HepG2 (cell line): ENCODE measurements around the gene IPP. TPM values are rescaled to one million over a fixed set of nuclear protein-coding genes. Genes with fewer than 3 reads are reported as not detected.

Source experiments
- ATAC-seq: fragments of 200-7000 bp; cut with Tn5 transposase; 3 replicates; pipeline ENCODE4 v1.9.1; 2020; ENCODE audit warnings: mild to moderate bottlenecking, moderate library complexity
- BruUV-seq: library from RNA; stranded (reverse); fragments of 400-500 nt; replicated peaks from 2 replicates; lab custom pipeline; 2021; lab: Mats Ljungman, UMichigan
- CTCF ChIA-PET: fragments of 300-600 bp; formaldehyde crosslinking; extraction: SDS; loops from one replicate; lab custom pipeline; 2021; ENCODE audit warnings: low total read pairs, inconsistent platforms, low intra/inter-chr PET ratio; lab: Yijun Ruan, JAX
- POLR2A ChIA-PET: fragments of 350-600 bp; sonication (Branson Sonifier 250); formaldehyde crosslinking; loops from one replicate; lab custom pipeline; 2020; ENCODE audit warnings: antibody characterized with exemption, inconsistent platforms; lab: Yijun Ruan, JAX
- DNase-seq: peaks from one replicate; pipeline ENCODE4 v3.0.0-alpha.2; 2015; ENCODE audit warnings: low spot score
- FAIRE-seq: peaks from 3 replicates; lab custom pipeline; 2011; peaks lifted over from hg19 to GRCh38; lab: Jason Lieb, UNC
- H2AFZ ChIP-seq: one replicate; pipeline ENCODE4 v1.6.1; 2011; ENCODE audit warnings: low read length, inconsistent platforms
- H3K27ac ChIP-seq: fragments of 300-600 bp; 3 replicates; pipeline ENCODE4 v1.8.0; 2011; ENCODE audit warnings: mixed run types, mild to moderate bottlenecking, mixed read lengths, low read length, inconsistent platforms; ENCODE audit not compliant: insufficient read depth; ENCODE audit errors: extremely low read length
- H3K27me3 ChIP-seq, 2 experiments: fragments of 200-600 bp in 1 of 2; 2 replicates in 1 of 2; 3 replicates in 1 of 2; pipeline versions ENCODE4 v1.6.0 to v1.8.0; 2011; ENCODE audit warnings: low read length in 2 of 2, mild to moderate bottlenecking in 2 of 2, moderate library complexity in 2 of 2, inconsistent platforms in 1 of 2; ENCODE audit not compliant: insufficient read depth in 2 of 2, control insufficient read depth in 1 of 2
- H3K36me3 ChIP-seq, 2 experiments: fragments of 200-600 bp in 1 of 2; replicated peaks in 1 of 2; 2 replicates in 1 of 2; 3 replicates in 1 of 2; pipeline versions ENCODE4 v1.5.1 to v1.8.0; 2011; ENCODE audit warnings: low read length in 2 of 2, inconsistent platforms in 1 of 2; ENCODE audit not compliant: insufficient read depth in 2 of 2, control insufficient read depth in 1 of 2
- H3K4me1 ChIP-seq: 2 replicates; pipeline ENCODE4 v1.5.1; 2012; ENCODE audit warnings: low read length, inconsistent platforms; ENCODE audit not compliant: insufficient read depth
- H3K4me2 ChIP-seq: 2 replicates; pipeline ENCODE4 v1.6.0; 2011; ENCODE audit warnings: low read depth, low read length, inconsistent platforms
- H3K4me3 ChIP-seq, 3 experiments: fragments of 200-600 bp in 1 of 3; sonication (generic), shearing (Covaris generic) in 1 of 3; replicated peaks in 1 of 3; 2 replicates each; pipeline ENCODE4 v1.5.1; 2011 to 2016; ENCODE audit warnings: low read length in 3 of 3, inconsistent platforms in 2 of 3, low read depth in 2 of 3, mild to moderate bottlenecking in 2 of 3, control low read depth in 1 of 3, mixed read lengths in 1 of 3; ENCODE audit not compliant: insufficient read depth in 1 of 3
- H3K79me2 ChIP-seq: one replicate; pipeline ENCODE4 v1.6.1; 2011; ENCODE audit warnings: low read length, inconsistent platforms; ENCODE audit not compliant: insufficient read depth
- H3K9ac ChIP-seq: 2 replicates; pipeline ENCODE4 v1.6.0; 2011; ENCODE audit warnings: mild to moderate bottlenecking, low read depth, low read length, inconsistent platforms; ENCODE audit not compliant: insufficient read depth
- H3K9me3 ChIP-seq: 2 replicates; pipeline ENCODE4 v1.5.1; 2012; ENCODE audit warnings: mild to moderate bottlenecking, low read length
- H4K20me1 ChIP-seq: 2 replicates; pipeline ENCODE4 v1.6.0; 2011; ENCODE audit warnings: inconsistent platforms, mild to moderate bottlenecking, low read length, moderate library complexity; ENCODE audit not compliant: insufficient read depth
- ASH2L ChIP-seq: fragments of 300-600, 200-600 bp; sonication (generic); IDR thresholded peaks from 2 replicates; pipeline ENCODE4 v1.7.0; 2017; ENCODE audit warnings: low read depth, mild to moderate bottlenecking, moderate library complexity, mixed read lengths, low read length; ENCODE audit not compliant: insufficient read length
- ATF3 ChIP-seq: sonication (generic); formaldehyde crosslinking; IDR thresholded peaks from 2 replicates; pipeline ENCODE4 v1.4.0; 2020; ENCODE audit warnings: missing genetic modification reagents
- BRCA1 ChIP-seq: sonication (generic); formaldehyde crosslinking; IDR thresholded peaks from 2 replicates; pipeline ENCODE4 v1.4.0; 2020; ENCODE audit warnings: missing genetic modification reagents
- BRD4 ChIP-seq: sonication (generic); formaldehyde crosslinking; IDR thresholded peaks from 2 replicates; pipeline ENCODE4 v1.4.0; 2020; ENCODE audit warnings: missing genetic modification reagents
- EED ChIP-seq: sonication (generic); formaldehyde crosslinking; IDR thresholded peaks from 2 replicates; pipeline ENCODE4 v1.5.0; 2020; ENCODE audit warnings: mild to moderate bottlenecking, missing genetic modification reagents
- EZH2 ChIP-seq: conservative IDR thresholded peaks from 2 replicates; pipeline ENCODE4 v1.6.1; 2012; ENCODE audit warnings: mild to moderate bottlenecking, low read depth, low read length, moderate library complexity
- RFX3 ChIP-seq: IDR thresholded peaks from 2 replicates; pipeline ENCODE4 v1.6.1; 2016; ENCODE audit warnings: missing biosample characterization, missing genetic modification reagents
- RORA ChIP-seq: sonication (generic); formaldehyde crosslinking; IDR thresholded peaks from 2 replicates; pipeline ENCODE4 v1.5.0; 2020; ENCODE audit warnings: mild to moderate bottlenecking, missing genetic modification reagents, moderate library complexity
- WIZ ChIP-seq: sonication (generic); formaldehyde crosslinking; IDR thresholded peaks from 2 replicates; pipeline ENCODE4 v1.5.1; 2020; ENCODE audit warnings: mild to moderate bottlenecking, missing genetic modification reagents
- ZNF121 ChIP-seq: sonication (generic); formaldehyde crosslinking; IDR thresholded peaks from 2 replicates; pipeline ENCODE4 v1.5.0; 2020; ENCODE audit warnings: mild to moderate bottlenecking, missing genetic modification reagents
- ZNF615 ChIP-seq: sonication (generic); formaldehyde crosslinking; IDR thresholded peaks from 2 replicates; pipeline ENCODE4 v1.5.0; 2020; ENCODE audit warnings: mild to moderate bottlenecking, missing genetic modification reagents, borderline replicate concordance
- ZNF776 ChIP-seq: sonication (generic); formaldehyde crosslinking; IDR thresholded peaks from 2 replicates; pipeline ENCODE4 v1.4.0; 2020; ENCODE audit warnings: mild to moderate bottlenecking, missing genetic modification reagents
- ZNF780A ChIP-seq: sonication (generic); formaldehyde crosslinking; IDR thresholded peaks from 2 replicates; pipeline ENCODE4 v1.8.0; 2022; ENCODE audit warnings: mild to moderate bottlenecking, missing genetic modification reagents, moderate library complexity
- ZNF792 ChIP-seq: IDR thresholded peaks from 2 replicates; pipeline ENCODE4 v1.6.1; 2016
- ZSCAN29 ChIP-seq: sonication (generic); formaldehyde crosslinking; conservative IDR thresholded peaks from 2 replicates; pipeline ENCODE4 v1.4.0; 2020; ENCODE audit warnings: mild to moderate bottlenecking, missing genetic modification reagents
- WGBS: methylation state at CpG from one replicate; pipeline ENCODE4 v1.1.6; 2017; ENCODE audit warnings: low lambda C conversion rate; 5-methylcytosine and 5-hydroxymethylcytosine counted together
- in situ Hi-C: cut with HindIII; loops from 2 replicates; pipeline ENCODE4 v1.10.0; 2017; ENCODE audit warnings: low pct_unique_long_range_greater_than_20kb; ENCODE audit not compliant: extremely low pct_ligation_motif_present
- intact Hi-C: fragments of 100-400 bp; cut with micrococcal nuclease; formaldehyde crosslinking; loops from one replicate; pipeline ENCODE4 v1.10.0; 2022; ENCODE audit not compliant: unreplicated experiment
- polyA plus RNA-seq, 8 experiments: library from polyadenylated mRNA; depleted of rRNA in 3 of 8; stranded (reverse) in 7 of 8; unstranded in 1 of 8; fragments of >200 nt; fragmentation: Illumina TruSeq in 4 of 8; extraction: Trizol in 4 of 8; gene quantifications; 2 replicates each; pipeline versions ENCODE4 v1.2.1 to v1.2.3, GENCODE V29; 2011 to 2016; ENCODE audit warnings: low read depth in 4 of 8, missing spikeins in 1 of 8, mixed read lengths in 1 of 8; ENCODE audit not compliant: insufficient read depth in 1 of 8
- total RNA-seq, 5 experiments: library from RNA; depleted of rRNA; stranded (reverse); fragments of >200 nt; fragmentation: Illumina TruSeq; extraction: Trizol; gene quantifications; 2 replicates each; pipeline ENCODE4 v1.2.3, GENCODE V29; 2016; ENCODE audit warnings: low read depth in 1 of 5
- TF ChIP-seq, protein P1 (sequence below): fragments of 450-650 bp; IDR thresholded peaks from 2 replicates; pipeline ENCODE4 v1.6.1; 2016
- TF ChIP-seq, protein P2 (sequence below): sonication (generic); IDR thresholded peaks from 2 replicates; pipeline ENCODE4 v1.6.1; 2016; ENCODE audit warnings: low read depth, borderline replicate concordance

Gene IPP
- total and polyA plus RNA-seq, 2 of the 13 experiments (the other 11 are each of a cell fraction or from before 2014, with no cell fraction given) = 3.0 to 9.7 TPM

- TF ChIP-seq, protein P1, sequence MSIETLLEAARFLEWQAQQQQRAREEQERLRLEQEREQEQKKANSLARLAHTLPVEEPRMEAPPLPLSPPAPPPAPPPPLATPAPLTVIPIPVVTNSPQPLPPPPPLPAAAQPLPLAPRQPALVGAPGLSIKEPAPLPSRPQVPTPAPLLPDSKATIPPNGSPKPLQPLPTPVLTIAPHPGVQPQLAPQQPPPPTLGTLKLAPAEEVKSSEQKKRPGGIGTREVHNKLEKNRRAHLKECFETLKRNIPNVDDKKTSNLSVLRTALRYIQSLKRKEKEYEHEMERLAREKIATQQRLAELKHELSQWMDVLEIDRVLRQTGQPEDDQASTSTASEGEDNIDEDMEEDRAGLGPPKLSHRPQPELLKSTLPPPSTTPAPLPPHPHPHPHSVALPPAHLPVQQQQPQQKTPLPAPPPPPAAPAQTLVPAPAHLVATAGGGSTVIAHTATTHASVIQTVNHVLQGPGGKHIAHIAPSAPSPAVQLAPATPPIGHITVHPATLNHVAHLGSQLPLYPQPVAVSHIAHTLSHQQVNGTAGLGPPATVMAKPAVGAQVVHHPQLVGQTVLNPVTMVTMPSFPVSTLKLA = no peak
Observed at GRCh38 chr1:45792744-45793143, 42.3 kb upstream of the IPP start (continued).

- in situ Hi-C loops = no loop called here
- BruUV-seq = no TSS peak
Observed at GRCh38 chr1:45789601-45790000, 39.1 kb upstream of the IPP start.

DNA sequence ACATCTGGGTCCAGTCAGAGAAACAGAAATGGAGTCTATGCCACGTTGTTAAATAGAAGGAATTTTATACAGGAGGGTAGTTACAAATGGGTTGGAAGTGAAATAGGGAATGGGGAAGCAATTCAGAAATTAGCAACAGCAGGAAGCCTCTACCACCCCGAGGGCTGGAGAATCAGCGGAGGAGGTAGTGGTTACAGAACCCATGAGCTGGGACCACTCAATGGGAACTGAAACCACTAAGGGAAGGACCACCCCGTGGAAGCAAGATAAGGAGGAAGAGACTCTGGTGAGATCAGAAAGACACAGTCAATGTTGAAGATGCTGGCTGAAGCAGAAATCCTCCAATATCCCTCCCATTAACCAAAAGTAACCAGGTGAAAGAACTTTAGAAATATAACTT is 37.5 kb upstream of the IPP start:
- intact Hi-C loops = no loop called here
- DNase-seq (no peak), ATAC-seq (no peak), FAIRE-seq (no peak)
- POLR2A ChIA-PET = no interaction called here
- Histone ChIP-seq H3K4me3 (no peak overlapping the region), H3K27me3 (no peaks in the 10 kb centered on the region), H2AFZ (no peak overlapping the region), H3K4me1 (no peaks in the 10 kb centered on the region), H3K36me3 (no peaks in the 10 kb centered on the region), H3K4me2 (no peak overlapping the region), H3K79me2 (no peaks in the 10 kb centered on the region), H3K27ac (no peak overlapping the region), H4K20me1 (no peaks in the 10 kb centered on the region), H3K9me3 (no peaks in the 10 kb centered on the region), H3K9ac (no peak overlapping the region)
- BruUV-seq = no TSS peak
- 49% methylated on average over 4 of the region's 4 CpGs for WGBS
- CTCF ChIA-PET = no interaction called here
- in situ Hi-C loops = no loop called here
- TF ChIP-seq EED (CRISPR knock-in tag) (no peak), ASH2L (no peak), RORA (CRISPR knock-in tag) (no peak), ZNF792 (no peak), ZSCAN29 (CRISPR knock-in tag) (no peak), BRD4 (CRISPR knock-in tag) (no peak), RFX3 (no peak), ZNF780A (no peak), BRCA1 (CRISPR knock-in tag) (no peak), ZNF776 (CRISPR knock-in tag) (no peak), EZH2 (no peak)
- TF ChIP-seq, protein P2, sequence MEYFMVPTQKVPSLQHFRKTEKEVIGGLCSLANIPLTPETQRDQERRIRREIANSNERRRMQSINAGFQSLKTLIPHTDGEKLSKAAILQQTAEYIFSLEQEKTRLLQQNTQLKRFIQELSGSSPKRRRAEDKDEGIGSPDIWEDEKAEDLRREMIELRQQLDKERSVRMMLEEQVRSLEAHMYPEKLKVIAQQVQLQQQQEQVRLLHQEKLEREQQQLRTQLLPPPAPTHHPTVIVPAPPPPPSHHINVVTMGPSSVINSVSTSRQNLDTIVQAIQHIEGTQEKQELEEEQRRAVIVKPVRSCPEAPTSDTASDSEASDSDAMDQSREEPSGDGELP = no peak

More at GRCh38 chr1:45789601-45790000, 39.1 kb upstream of the IPP start:
- ChIA-PET POLR2A (no interaction called here), CTCF (no interaction called here)
- Histone ChIP-seq H3K4me2 (no peak overlapping the region), H2AFZ (no peak overlapping the region), H3K4me3 (no peak overlapping the region), H3K36me3 (no peaks in the 10 kb centered on the region), H3K27me3 (no peaks in the 10 kb centered on the region; a peak in 1 of 5 replicates), H3K9me3 (no peaks in the 10 kb centered on the region), H3K27ac (no peak overlapping the region), H3K4me1 (peaks cover 10% of the 10 kb centered on the region), H3K9ac (no peak overlapping the region), H4K20me1 (no peaks in the 10 kb centered on the region), H3K79me2 (no peaks in the 10 kb centered on the region)
- DNase-seq (no peak), FAIRE-seq (no peak), ATAC-seq (no peak)
- TF ChIP-seq ZNF121 (CRISPR knock-in tag) (peak; percentile 75), ZNF615 (CRISPR knock-in tag) (no peak), WIZ (CRISPR knock-in tag) (no peak), ATF3 (CRISPR knock-in tag) (no peak)
- intact Hi-C loops = no loop called here
- 22% methylated on average over 2 of the region's 2 CpGs for WGBS
